Measurements from ENCODE around the gene INPP4A. TPM values are rescaled to one million over a fixed set of nuclear protein-coding genes. Genes with fewer than 3 reads are reported as not detected.

The INPP4A gene
- total and polyA plus RNA-seq, 2 of the 13 experiments (the other 11 are each of a cell fraction or from before 2014, with no cell fraction given), result 10.1 to 10.9 TPM

GRCh38 chr2:98487806-98488189 is 43.1 kb downstream of the INPP4A start (continued):
- peak; percentile 52 for TF ChIP-seq CTCF (CRISPR knock-in tag; IDR thresholded peaks at IDR 0.05)
- TF ChIP-seq ZNF619 (CRISPR knock-in tag; IDR thresholded peaks at IDR 0.05), result no peak
- TF ChIP-seq ZHX1 (CRISPR knock-in tag; IDR thresholded peaks at IDR 0.05; ENCODE audit: low read depth), result no peak
- no peak for TF ChIP-seq ZNF510 (CRISPR knock-in tag; IDR thresholded peaks at IDR 0.05; ENCODE audit: low read depth)
- TF ChIP-seq PAXIP1 (CRISPR knock-in tag; conservative IDR thresholded peaks at IDR 0.05), result no peak
- no peak for TF ChIP-seq CEBPG (CRISPR knock-in tag; IDR thresholded peaks at IDR 0.05)
- TF ChIP-seq KDM6A (CRISPR knock-in tag; IDR thresholded peaks at IDR 0.05; ENCODE audit: low read depth), result no peak
- no peak for TF ChIP-seq ZNF12 (CRISPR knock-in tag; IDR thresholded peaks at IDR 0.05)
- TF ChIP-seq ARID3A (IDR thresholded peaks at IDR 0.05; ENCODE audit: low read depth, low read length), result peak; percentile 57
- no peak for TF ChIP-seq SOX5 (CRISPR knock-in tag; IDR thresholded peaks at IDR 0.05; ENCODE audit: borderline replicate concordance)
- TF ChIP-seq ZNF781 (CRISPR knock-in tag; IDR thresholded peaks at IDR 0.05; ENCODE audit: borderline replicate concordance, not compliant biosample characterization), result no peak
- no peak for TF ChIP-seq MTF1 (CRISPR knock-in tag; IDR thresholded peaks at IDR 0.05)
- no peak for TF ChIP-seq ZNF570 (CRISPR knock-in tag; IDR thresholded peaks at IDR 0.05; ENCODE audit: borderline replicate concordance)
- TF ChIP-seq PHF20 (CRISPR knock-in tag; IDR thresholded peaks at IDR 0.05), result no peak
- TF ChIP-seq ELF3 (CRISPR knock-in tag; IDR thresholded peaks at IDR 0.05), result peak; percentile 44; the same call in 1 of the 2 replicates
- peak; percentile 29; the same call in 1 of the 2 replicates for TF ChIP-seq SAP130 (CRISPR knock-in tag; IDR thresholded peaks at IDR 0.05; ENCODE audit: low read depth)
